ENCODE data around the gene ABLIM2.

The ABLIM2 gene

DNA sequence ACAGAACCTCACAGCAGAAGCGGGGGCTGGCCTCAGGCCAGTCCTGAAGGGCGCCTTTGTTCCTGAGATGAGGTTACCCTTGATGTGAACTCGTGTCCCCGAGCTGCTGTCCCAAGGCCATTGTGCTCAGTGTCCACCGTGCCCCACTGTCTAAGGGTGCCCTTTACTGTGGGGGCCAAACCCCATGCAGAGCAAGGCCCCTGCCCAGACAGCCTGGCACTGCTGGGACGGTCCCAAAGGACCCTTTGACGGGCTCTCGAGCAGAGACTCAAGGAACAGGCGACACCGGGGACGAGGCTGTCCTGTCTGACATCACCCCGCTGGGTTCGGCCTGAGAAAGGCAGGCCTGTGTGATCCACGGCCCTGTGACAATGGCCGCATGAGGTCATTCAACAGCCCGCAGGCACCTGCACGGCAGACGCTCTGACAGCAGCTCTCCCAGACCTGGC lies 100.6 kb downstream of the ABLIM2 start:
- TF ChIP-seq, protein P1, sequence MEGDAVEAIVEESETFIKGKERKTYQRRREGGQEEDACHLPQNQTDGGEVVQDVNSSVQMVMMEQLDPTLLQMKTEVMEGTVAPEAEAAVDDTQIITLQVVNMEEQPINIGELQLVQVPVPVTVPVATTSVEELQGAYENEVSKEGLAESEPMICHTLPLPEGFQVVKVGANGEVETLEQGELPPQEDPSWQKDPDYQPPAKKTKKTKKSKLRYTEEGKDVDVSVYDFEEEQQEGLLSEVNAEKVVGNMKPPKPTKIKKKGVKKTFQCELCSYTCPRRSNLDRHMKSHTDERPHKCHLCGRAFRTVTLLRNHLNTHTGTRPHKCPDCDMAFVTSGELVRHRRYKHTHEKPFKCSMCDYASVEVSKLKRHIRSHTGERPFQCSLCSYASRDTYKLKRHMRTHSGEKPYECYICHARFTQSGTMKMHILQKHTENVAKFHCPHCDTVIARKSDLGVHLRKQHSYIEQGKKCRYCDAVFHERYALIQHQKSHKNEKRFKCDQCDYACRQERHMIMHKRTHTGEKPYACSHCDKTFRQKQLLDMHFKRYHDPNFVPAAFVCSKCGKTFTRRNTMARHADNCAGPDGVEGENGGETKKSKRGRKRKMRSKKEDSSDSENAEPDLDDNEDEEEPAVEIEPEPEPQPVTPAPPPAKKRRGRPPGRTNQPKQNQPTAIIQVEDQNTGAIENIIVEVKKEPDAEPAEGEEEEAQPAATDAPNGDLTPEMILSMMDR (conservative IDR thresholded peaks at IDR 0.05), result no peak

DNA sequence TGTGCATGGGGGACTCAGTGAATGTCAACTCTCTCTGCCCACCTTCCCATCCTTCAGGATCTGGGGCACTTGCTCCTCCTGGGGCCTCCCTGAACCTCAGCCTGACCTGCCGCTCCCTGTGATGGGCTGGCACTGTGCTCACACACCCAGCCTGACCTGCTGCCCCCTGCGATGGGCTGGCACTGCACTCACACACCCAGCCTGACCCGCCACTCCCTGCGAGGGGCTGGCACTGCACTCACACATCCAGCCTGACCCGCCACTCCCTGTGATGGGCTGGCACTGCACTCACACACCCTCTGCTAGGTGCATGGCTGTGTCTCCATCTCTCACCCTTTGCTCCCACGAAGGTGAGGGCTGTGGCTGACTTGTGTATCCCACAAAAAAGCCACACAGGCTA lies 103.4 kb downstream of the ABLIM2 start:
- TF ChIP-seq, protein P1 (conservative IDR thresholded peaks at IDR 0.05), result no peak
- no peak overlapping the region for H3K27ac ChIP-seq

More for the DNA sequence above, 100.6 kb downstream of the ABLIM2 start:
- H3K27ac ChIP-seq, result no peak overlapping the region

DNA sequence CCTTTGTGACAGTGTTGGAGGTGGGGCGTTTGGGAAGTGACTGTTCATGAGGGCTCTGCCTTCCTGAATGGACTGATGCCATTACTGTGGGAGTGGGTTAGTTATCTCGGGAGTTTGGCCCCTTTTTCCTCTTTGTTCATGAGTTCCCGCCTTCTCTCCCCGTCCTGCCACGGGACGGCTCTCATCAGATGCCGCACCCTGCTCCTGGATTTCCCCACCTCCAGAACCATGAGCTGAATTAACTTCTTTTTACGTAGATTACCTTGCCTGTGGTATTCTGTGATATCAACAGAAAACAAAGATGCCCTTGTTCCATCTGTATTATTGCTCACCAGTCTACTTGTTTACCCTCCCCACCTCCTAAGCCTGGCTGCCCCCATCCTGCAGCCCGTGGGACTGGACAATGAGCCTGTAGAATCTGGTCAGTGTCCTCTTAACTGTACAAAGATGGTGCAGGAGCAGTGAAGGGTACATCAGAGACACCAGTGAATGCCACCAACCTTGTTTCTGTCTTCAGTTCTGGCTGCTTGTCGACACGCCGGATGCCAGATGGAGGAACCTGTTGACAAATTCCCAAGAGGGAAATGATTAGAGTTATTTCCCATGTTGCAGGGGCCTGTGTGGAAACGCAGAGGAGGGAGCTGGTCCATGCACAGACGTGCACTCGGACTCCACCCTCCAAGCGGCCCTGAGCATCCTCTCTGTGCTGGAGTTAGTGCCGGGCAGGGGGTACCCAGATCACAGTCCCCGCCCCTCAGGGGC lies 104.7 kb downstream of the ABLIM2 start:
- TF ChIP-seq, protein P1 (conservative IDR thresholded peaks at IDR 0.05), result no peak
- no peak overlapping the region for H3K27ac ChIP-seq

DNA sequence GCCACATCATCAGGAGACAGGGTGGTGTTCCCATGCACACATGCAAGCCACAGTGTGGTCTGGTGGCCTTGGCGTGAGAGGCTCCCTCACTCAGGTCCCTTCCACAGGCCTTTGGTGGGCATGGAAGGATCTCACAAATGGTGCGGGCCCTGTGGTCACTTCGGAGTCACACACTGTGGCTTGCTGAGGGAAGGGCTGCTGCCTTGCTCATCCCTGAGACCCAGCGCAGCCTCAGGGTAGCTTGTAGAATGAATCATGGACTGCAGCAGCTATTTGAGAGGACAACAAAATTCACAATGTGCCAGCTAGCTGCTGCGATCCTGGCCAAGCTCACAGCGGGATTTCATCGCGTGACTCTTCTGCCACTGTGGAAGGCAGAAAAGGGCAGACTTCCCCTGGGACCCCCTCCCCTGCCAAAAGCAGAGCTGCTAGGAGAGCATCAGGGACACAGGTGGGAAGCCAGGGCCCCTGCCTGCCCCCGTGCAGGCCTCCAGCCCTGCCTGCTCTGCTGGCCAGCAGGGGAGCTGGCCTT lies 106.4 kb downstream of the ABLIM2 start:
- no peak overlapping the region for H3K27ac ChIP-seq
- TF ChIP-seq, protein P1 (conservative IDR thresholded peaks at IDR 0.05), result no peak

DNA sequence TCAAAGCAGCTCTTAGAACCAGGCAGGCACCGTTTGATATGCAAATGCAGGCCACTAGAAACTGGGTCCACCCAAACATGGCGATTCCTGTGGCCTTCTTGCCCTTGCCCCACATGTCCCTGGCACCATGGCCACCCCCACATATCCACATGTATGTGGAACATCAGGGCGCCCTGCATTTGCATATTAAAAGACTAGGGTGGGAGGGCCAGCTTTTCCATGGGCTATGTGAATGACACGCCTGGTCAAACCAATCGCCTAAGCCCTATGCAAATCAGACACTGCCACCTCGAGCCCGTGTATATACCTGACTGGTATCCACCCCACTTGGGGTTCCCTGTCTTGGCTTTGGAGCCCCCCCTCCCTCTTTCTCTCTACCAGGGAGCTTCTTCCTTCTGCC lies 107.0 kb downstream of the ABLIM2 start:
- H3K27ac ChIP-seq, result peak overlapping the region; percentile 76
- TF ChIP-seq, protein P1 (conservative IDR thresholded peaks at IDR 0.05), result no peak

DNA sequence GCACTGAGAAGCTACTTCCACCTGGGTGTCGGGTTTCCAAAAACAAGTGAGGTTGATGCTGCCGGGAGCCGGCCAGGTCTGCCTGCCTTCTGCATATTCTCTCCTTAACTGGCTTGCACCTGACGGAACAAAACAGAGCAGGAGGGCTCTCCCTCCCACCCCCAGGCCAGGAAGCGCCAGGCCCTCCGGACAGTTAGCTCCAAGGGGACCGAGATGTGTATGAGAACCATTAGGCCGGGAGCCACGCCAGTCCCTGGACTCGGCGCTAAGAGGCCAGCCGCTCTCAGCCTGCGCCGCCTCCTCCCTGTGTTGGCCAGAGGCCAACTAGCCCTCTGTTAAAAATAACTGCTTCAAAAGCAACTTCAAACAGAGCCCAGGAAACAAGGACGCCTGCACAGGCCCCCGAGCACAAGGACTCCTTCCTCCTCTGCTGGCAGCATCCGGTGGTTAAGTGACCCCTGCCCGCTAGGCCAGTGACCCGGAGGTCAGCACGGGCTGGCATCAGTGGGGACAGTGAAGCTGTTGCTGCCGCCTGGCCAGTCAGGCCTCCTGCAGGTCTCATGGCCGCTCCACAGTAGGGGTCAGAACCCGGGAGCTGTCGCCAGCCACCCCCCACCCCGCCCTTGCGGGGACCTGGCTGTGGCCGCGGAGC lies 107.9 kb downstream of the ABLIM2 start:
- TF ChIP-seq, protein P1 (conservative IDR thresholded peaks at IDR 0.05), result no peak
- H3K27ac ChIP-seq, result peak overlapping the region; percentile 76

DNA sequence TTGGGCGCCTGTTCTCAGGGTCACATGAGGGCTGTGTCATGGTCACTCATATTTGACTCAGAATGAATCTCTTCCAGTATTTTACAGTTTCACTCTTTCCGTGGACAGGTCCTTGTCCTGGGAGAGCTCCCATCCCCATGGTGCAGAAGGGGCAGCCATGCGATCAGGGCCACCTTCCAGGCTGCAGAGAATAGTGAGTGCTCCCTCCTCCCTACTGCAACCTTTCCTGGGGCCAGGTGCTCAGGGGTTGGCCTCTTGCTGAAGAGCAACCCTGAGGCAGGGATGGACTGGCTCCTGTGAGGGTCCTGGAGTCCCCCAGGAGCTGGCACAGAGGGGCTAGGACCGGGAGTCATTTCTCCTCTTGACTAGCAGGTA lies 108.4 kb downstream of the ABLIM2 start:
- TF ChIP-seq, protein P1 (conservative IDR thresholded peaks at IDR 0.05), result no peak
- peak overlapping the region; percentile 76 for H3K27ac ChIP-seq
